ENCODE measurements around the gene KLF12.

GRCh38 chr13:74105871-74106270 lies 28.3 kb downstream of the KLF12 start:
- TF ChIP-seq CTCF (IDR thresholded peaks at IDR 0.05; ENCODE audit: insufficient read depth, low read depth, low read length) (no peak), EZH2 (IDR thresholded peaks at IDR 0.05; ENCODE audit: insufficient read depth, low read length) (no peak)
